ENCODE results near the gene RALGPS2.
"Not testable (repeated sequence)": the region's sequence is repeated elsewhere in the genome, so short reads cannot be mapped to it uniquely, and the experiment has no call there.

The RALGPS2 gene

DNA sequence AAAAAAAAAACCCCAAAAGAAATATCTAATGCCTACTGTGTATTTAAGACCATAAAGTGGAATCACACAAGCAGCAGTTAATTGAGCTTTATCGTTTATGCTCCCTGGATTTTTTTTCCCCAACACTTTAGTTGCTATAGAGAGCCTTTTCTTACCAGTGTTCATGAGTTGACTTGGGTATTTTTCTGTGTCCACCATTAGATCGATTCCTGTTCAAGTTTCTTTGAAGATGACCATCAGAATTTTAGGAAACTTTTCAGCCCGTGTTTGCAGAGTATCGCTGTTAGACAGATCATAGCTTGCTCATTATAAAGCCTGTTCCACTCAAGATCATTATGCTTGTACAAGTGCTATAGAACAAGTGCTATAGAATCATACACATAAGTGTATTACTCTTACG is 1.5 kb downstream of the RALGPS2 start:
- H3K9ac ChIP-seq (ENCODE audit: low read length): no peak overlapping the region
- no peaks in the 10 kb centered on the region for H3K4me1 ChIP-seq (ENCODE audit: control insufficient read depth, insufficient read depth, low read length)
- peak overlapping the region; percentile 87 for H3K4me3 ChIP-seq (ENCODE audit: low read length)
- H3K27me3 ChIP-seq (ENCODE audit: control insufficient read depth, insufficient read depth, low read length): no peaks in the 10 kb centered on the region
- no peak overlapping the region for H3K27ac ChIP-seq (ENCODE audit: low read depth, low read length)
- H3K36me3 ChIP-seq (ENCODE audit: control insufficient read depth, insufficient read depth, low read length): peaks cover 2% of the 10 kb centered on the region

DNA sequence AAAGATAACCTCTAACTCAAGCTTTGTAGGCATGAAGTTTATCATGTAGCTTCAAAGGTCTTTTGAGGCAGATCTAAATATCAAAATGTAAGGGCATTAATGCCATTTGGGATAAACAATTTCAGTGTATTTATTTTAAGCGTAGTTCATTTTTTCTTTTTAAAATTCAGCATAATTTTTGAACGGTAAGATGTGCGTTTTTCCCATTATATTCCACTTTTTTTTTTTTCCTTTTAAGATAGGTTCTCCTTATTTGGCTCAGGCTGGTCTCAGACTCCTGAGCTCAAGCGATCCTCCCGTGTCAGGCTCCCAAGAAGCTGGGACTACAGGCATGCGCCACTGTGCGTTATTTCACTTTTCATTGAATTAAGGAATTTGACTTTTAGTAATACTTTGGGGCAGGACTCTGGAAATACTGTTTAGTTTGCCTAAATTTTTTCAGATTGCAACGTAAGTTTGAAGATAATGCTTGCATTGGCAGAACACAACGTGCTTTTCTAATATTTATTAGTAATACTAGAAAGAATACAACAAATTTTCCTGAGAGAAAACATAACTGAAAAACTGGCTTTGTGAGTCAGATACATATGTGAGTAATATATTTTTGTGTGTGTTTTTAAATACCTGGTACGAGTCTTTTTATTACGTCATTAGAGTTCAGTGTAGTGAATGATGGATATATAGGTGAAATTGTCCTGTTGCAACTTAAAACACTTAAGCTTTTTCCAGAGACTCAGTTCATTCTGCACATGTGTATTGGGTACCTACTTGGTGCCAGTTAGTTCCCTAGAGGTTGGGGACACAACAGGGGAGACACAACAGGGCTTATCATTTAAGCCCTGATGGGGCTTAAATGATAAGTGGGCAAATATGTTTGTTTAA is 2.2 kb downstream of the RALGPS2 start:
- H3K36me3 ChIP-seq (ENCODE audit: control insufficient read depth, insufficient read depth, low read length): peaks cover 2% of the 10 kb centered on the region
- no peaks in the 10 kb centered on the region for H3K4me1 ChIP-seq (ENCODE audit: control insufficient read depth, insufficient read depth, low read length)
- no peaks in the 10 kb centered on the region for H3K27me3 ChIP-seq (ENCODE audit: control insufficient read depth, insufficient read depth, low read length)
- H3K4me3 ChIP-seq (ENCODE audit: low read length): peak overlapping the region; percentile 87
- H3K27ac ChIP-seq (ENCODE audit: low read depth, low read length): peak overlapping the region; percentile 3
- H3K9ac ChIP-seq (ENCODE audit: low read length): no peak overlapping the region

DNA sequence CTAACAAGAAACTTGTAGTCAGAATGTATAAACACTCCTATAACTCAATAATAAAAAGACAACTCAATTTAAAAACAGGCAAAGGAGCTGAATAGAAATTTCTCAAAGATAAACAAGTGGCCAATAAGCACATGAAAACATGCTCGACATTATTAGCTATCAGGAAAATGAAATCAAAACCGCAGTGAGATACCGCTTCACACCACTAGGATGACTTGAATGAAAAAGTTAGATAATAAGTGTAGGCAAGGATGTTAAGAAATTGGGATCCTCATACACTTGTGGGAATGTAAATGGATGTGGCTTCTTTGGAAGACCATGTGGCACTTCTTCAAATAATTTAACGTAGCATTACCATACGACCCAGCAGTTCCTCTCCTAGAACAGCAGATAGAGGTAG is 8.9 kb downstream of the RALGPS2 start:
- Histone ChIP-seq H3K4me1 (ENCODE audit: control insufficient read depth, insufficient read depth, low read length) (no peaks in the 10 kb centered on the region), H3K9ac (ENCODE audit: low read length) (no peak overlapping the region), H3K27ac (ENCODE audit: low read depth, low read length) (no peak overlapping the region), H3K27me3 (ENCODE audit: control insufficient read depth, insufficient read depth, low read length) (no peaks in the 10 kb centered on the region), H3K36me3 (ENCODE audit: control insufficient read depth, insufficient read depth, low read length) (peaks cover 2% of the 10 kb centered on the region), H3K4me3 (ENCODE audit: low read length) (no peak overlapping the region)

DNA sequence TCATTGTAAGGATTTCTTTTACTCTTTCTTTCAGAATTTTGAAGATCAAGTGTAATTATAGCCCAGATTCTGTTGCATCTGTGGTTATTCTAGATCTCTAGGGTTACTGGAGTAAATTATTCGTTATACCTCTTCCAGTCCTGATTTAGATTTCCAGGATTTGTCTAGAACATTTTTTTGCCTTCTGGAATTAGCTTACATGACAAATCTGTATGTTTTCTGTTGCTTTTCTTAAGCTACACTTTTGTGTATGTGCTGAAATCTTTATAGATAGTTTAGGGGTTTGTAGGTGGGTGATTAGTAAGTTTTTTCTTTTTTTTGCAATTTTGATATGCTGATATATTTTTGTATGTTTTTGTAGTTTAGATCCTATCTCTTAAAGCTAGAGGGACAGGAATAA is 13.7 kb downstream of the RALGPS2 start:
- no peaks in the 10 kb centered on the region for H3K36me3 ChIP-seq (ENCODE audit: control insufficient read depth, insufficient read depth, low read length)
- no peak overlapping the region for H3K4me3 ChIP-seq (ENCODE audit: low read length)
- no peaks in the 10 kb centered on the region for H3K27me3 ChIP-seq (ENCODE audit: control insufficient read depth, insufficient read depth, low read length)
- no peak overlapping the region for H3K9ac ChIP-seq (ENCODE audit: low read length)
- no peaks in the 10 kb centered on the region for H3K4me1 ChIP-seq (ENCODE audit: control insufficient read depth, insufficient read depth, low read length)
- no peak overlapping the region for H3K27ac ChIP-seq (ENCODE audit: low read depth, low read length)

DNA sequence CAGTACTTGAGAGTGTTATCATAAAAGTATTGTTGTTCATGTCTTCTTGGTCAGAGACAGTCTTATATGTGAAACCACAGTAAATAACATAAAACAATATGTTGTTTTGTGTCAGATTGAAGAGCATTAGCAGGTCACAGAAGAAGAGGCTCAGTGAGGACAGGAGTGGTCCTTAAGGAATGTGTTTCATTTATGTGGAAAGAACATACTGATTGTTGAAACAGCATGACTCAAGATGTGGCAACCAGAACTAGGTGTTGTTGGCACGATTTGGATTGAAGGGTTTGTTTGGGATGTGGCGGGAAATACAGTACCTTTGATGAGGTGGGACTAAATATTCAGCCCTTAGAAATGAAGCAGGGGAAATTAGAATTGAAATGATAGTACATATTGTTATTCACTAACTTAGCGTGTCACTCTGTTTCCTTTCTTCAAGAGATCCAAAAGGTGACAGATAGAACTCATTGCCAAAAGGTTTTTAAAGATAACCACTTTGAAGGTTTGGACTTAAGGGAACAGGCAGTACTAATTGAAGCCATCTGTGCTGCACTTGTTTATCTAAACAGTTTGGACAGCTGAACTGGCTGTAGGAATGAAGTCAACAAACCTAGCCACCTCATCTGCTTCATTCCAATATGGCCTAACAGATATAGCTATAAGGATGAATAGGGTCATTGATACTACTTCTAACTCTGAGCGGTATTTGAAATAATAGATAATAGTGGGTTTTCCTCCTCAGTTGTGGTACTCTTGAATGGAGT is 14.4 kb downstream of the RALGPS2 start:
- H3K27ac ChIP-seq (ENCODE audit: low read depth, low read length): no peak overlapping the region
- H3K27me3 ChIP-seq (ENCODE audit: control insufficient read depth, insufficient read depth, low read length): no peaks in the 10 kb centered on the region
- H3K36me3 ChIP-seq (ENCODE audit: control insufficient read depth, insufficient read depth, low read length): no peaks in the 10 kb centered on the region
- H3K9ac ChIP-seq (ENCODE audit: low read length): no peak overlapping the region
- no peak overlapping the region for H3K4me3 ChIP-seq (ENCODE audit: low read length)
- H3K4me1 ChIP-seq (ENCODE audit: control insufficient read depth, insufficient read depth, low read length): no peaks in the 10 kb centered on the region

DNA sequence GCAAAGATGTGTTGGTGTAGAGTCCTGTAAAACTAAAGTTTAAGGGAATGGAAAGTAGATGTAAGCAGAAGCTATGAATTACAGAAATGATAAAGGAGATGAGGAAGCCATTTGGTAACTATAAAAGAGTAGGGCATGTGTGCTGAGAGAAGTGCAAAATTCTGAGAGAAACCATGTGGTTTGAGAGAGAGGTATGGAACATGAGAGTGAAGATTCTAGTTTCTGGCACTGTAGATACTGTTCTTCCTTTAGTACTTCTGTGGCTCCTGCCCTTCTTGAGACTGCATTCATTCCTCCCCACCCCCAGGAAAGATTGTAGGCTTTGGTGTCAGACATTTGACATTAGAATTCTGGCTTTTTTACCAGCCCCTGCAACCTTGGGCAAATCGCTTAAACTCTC is 15.4 kb downstream of the RALGPS2 start:
- Histone ChIP-seq H3K27me3 (ENCODE audit: control insufficient read depth, insufficient read depth, low read length) (no peaks in the 10 kb centered on the region), H3K36me3 (ENCODE audit: control insufficient read depth, insufficient read depth, low read length) (no peaks in the 10 kb centered on the region), H3K4me3 (ENCODE audit: low read length) (no peak overlapping the region), H3K4me1 (ENCODE audit: control insufficient read depth, insufficient read depth, low read length) (no peaks in the 10 kb centered on the region), H3K27ac (ENCODE audit: low read depth, low read length) (no peak overlapping the region), H3K9ac (ENCODE audit: low read length) (no peak overlapping the region)

DNA sequence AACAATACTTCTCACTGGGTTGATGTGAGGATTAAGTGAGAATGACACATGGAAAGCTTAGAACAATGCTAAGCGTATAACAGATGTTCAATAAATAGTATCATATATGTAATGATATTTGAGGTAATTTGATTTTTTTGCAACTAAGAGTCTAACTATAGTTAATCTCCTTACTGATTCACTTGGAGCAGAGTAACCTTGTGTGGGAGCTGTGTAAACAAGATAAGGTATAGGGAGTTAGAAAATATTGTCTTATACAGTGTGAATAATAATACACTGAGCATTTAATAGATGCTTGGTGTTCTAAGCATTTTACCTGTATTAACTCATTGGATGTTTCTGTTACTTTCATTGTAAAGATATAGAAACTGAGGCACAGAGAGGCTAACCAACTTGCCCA is 15.9 kb downstream of the RALGPS2 start:
- no peaks in the 10 kb centered on the region for H3K27me3 ChIP-seq (ENCODE audit: control insufficient read depth, insufficient read depth, low read length)
- H3K27ac ChIP-seq (ENCODE audit: low read depth, low read length): no peak overlapping the region
- no peaks in the 10 kb centered on the region for H3K4me1 ChIP-seq (ENCODE audit: control insufficient read depth, insufficient read depth, low read length)
- H3K4me3 ChIP-seq (ENCODE audit: low read length): no peak overlapping the region
- H3K9ac ChIP-seq (ENCODE audit: low read length): no peak overlapping the region
- no peaks in the 10 kb centered on the region for H3K36me3 ChIP-seq (ENCODE audit: control insufficient read depth, insufficient read depth, low read length)

DNA sequence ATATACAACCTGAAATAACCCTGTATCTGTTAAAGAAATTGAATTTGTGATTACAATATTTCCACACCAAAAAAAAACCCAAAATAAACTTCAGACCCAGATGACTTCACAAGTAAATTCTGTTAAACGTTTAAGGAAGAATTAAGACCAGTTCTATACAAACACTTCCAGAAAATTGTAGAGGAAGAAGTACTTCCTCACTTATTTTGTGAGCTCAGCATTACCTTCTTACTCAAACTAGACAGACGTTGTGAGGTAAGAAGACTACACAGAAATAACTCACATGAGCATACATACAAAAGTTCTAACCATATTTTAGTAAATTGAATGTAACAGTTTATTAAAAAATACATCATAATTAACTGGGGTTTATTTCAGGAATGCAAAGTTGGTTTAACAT is 18.8 kb downstream of the RALGPS2 start:
- no peaks in the 10 kb centered on the region for H3K36me3 ChIP-seq (ENCODE audit: control insufficient read depth, insufficient read depth, low read length)
- no peak overlapping the region for H3K27ac ChIP-seq (ENCODE audit: low read depth, low read length)
- H3K4me1 ChIP-seq (ENCODE audit: control insufficient read depth, insufficient read depth, low read length): no peaks in the 10 kb centered on the region
- no peak overlapping the region for H3K9ac ChIP-seq (ENCODE audit: low read length)
- H3K4me3 ChIP-seq (ENCODE audit: low read length): no peak overlapping the region
- H3K27me3 ChIP-seq (ENCODE audit: control insufficient read depth, insufficient read depth, low read length): no peaks in the 10 kb centered on the region

DNA sequence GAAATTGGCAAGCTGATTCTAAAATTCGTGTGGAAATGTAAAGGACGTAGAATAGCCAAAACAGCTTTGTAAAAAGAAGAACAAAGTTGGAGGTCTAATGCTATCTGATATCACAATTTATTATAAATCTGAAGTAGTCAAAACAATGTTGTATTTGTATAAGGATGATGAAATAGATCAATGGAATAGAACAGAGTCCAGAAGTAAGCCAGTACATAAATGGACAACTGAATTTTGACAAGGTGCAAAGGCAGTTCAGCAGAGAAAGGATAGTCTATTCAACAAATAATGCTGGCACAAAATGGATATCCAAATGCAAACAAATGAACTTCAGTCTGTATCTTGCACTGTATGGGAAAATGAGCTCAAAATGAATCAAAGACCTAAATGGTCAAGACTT is 20.2 kb downstream of the RALGPS2 start:
- H3K36me3 ChIP-seq (ENCODE audit: control insufficient read depth, insufficient read depth, low read length): no peaks in the 10 kb centered on the region
- H3K27ac ChIP-seq (ENCODE audit: low read depth, low read length): no peak overlapping the region
- H3K9ac ChIP-seq (ENCODE audit: low read length): no peak overlapping the region
- no peaks in the 10 kb centered on the region for H3K4me1 ChIP-seq (ENCODE audit: control insufficient read depth, insufficient read depth, low read length)
- H3K27me3 ChIP-seq (ENCODE audit: control insufficient read depth, insufficient read depth, low read length): no peaks in the 10 kb centered on the region
- H3K4me3 ChIP-seq (ENCODE audit: low read length): no peak overlapping the region

DNA sequence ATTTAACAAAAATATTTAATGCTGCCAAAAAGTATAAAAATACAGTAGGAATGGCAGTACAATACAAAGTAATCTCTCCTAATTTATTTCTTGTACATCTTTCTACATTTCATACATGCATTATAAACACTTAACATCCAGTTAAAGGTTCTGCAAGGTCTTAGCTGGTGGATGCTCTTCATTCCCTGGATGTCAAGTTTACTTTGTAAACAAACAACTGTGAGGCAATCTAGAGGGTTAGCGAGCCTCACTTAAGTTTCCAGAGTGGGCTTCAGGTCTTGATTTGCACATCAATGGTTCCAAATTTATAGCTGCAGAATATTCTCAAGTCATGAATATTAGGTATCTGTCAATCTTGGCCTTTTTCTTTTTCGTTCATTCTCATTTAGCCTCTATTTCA is 21.3 kb downstream of the RALGPS2 start:
- H3K4me3 ChIP-seq (ENCODE audit: low read length): no peak overlapping the region
- no peaks in the 10 kb centered on the region for H3K36me3 ChIP-seq (ENCODE audit: control insufficient read depth, insufficient read depth, low read length)
- no peak overlapping the region for H3K27ac ChIP-seq (ENCODE audit: low read depth, low read length)
- H3K9ac ChIP-seq (ENCODE audit: low read length): no peak overlapping the region
- H3K4me1 ChIP-seq (ENCODE audit: control insufficient read depth, insufficient read depth, low read length): no peaks in the 10 kb centered on the region
- H3K27me3 ChIP-seq (ENCODE audit: control insufficient read depth, insufficient read depth, low read length): no peaks in the 10 kb centered on the region

DNA sequence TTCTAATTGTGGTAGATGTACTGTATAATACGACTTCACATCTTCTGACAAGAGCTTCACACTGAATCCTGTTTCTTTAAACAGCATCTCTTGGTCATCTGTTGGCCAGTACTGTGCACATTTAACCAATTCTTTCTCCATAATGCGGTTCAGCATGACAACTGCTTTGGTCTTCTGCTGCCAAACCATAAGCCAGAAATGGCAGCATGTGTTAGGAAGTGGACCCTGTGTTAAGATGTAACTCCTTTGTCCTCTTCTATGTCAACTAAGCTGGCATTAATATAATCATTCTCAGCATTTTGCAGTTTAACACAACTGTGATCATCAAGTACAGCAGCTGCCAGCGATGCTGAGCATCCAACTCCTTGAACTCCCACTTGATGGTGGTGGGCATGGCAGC is 22.3 kb downstream of the RALGPS2 start:
- H3K9ac ChIP-seq (ENCODE audit: low read length); H3K36me3 ChIP-seq (ENCODE audit: control insufficient read depth, insufficient read depth, low read length); H3K4me1 ChIP-seq (ENCODE audit: control insufficient read depth, insufficient read depth, low read length); H3K27me3 ChIP-seq (ENCODE audit: control insufficient read depth, insufficient read depth, low read length); H3K4me3 ChIP-seq (ENCODE audit: low read length); H3K27ac ChIP-seq (ENCODE audit: low read depth, low read length): not testable (repeated sequence)

DNA sequence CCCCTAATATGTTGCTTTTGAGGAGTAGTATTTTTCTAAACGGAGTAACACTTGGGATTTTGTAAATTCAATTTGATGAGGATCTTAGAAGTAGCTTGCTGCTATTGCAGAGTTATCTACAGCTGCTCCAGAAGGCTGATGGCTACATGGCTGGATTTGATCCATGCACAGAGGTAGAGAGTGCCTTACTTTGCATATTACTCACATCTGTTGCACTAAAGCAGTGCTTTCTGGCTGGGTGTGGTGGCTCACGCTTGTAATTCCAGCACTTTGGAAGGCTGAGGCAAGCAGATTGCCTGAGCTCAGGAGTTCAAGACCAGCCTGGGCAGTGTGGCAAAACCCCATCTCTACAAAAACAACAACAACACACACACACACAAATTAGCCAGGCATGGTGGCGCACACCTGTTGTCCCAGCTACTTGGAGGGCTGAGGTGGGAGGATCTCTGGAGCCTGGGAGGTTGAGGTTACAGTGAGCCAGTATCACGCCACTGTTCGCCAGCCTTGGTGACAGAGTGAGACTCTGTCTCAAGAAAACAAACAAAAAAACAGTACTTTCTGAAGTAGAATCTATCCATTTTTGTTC is 24.6 kb downstream of the RALGPS2 start:
- Histone ChIP-seq H3K27me3 (ENCODE audit: control insufficient read depth, insufficient read depth, low read length) (no peaks in the 10 kb centered on the region), H3K4me3 (ENCODE audit: low read length) (no peak overlapping the region), H3K4me1 (ENCODE audit: control insufficient read depth, insufficient read depth, low read length) (peaks cover 2% of the 10 kb centered on the region), H3K9ac (ENCODE audit: low read length) (no peak overlapping the region), H3K27ac (ENCODE audit: low read depth, low read length) (no peak overlapping the region), H3K36me3 (ENCODE audit: control insufficient read depth, insufficient read depth, low read length) (no peaks in the 10 kb centered on the region)
